ENCODE results near the gene TTR.

TTR gene

DNA sequence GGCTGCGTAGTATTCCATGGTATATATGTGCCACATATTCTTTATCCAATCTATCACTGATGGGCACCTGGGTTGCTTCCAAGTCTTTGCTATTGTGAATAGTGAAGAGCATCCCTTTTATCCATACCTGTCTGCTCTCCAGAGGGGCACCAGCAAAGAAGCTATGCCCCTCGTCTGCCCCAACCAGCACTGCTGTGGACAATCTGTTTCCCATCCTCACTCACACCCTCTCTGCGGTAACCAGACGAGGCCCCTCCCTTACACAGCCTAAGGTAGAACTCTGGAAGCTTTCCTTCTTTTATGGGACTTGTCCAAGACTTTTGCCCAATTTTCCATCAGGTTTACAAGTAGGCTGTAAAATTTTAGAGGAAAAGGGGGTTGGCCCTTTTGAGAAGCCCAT, 24.9 kb downstream of the TTR start:
- no peak for DNase-seq (ENCODE audit: low read depth)

DNA sequence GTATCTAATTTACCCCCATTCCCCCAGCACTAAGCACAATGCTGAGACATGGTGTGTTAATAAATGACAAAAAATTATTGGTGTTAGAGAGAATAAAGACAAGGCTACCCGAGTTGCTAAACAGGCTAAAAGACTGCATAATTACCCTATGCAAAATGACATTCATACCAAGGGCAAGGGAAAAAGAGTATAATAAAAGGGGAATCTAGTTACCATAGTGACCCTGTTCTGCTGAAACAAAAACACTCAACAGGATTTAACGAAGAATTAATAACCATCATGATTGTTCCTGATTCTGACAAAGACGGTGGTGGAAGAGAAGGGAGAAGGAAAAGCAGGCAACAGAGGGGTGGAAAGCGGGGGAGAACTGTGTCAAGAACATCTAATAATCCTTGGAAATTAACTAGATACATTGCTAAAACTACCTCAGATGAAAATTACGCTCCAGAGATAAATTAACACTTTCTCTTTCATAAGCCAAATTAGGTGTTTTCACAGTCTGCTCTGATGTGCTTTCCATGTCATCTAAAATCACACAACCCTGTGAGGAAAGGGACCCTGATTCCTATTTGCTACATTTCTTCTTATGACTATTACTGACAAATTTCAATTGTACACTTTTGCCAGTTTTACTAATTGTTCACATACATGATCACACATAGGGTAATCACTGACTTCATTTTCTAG, 25.5 kb downstream of the TTR start:
- no peak for DNase-seq (ENCODE audit: low read depth)

DNA sequence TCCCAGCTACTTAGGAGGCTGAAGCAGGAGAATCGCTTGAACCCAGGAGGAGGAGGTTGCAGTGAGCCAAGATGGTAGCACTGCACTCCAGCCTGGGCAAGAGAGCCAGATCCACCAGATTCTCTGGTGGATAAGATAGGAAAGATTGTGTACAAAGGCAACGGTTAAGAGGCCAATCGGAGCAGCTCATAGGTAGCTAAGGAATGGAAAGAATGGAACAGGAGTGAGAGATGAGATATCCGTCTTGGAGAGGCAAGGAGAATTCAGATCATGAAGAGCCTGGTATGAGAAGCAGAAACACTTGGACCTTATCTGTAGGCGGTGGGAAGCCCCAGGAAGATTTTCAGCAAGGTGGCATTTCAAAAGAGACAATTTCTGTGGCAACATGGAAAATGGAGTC, 27.1 kb downstream of the TTR start:
- no peak for DNase-seq (ENCODE audit: low read depth)

DNA sequence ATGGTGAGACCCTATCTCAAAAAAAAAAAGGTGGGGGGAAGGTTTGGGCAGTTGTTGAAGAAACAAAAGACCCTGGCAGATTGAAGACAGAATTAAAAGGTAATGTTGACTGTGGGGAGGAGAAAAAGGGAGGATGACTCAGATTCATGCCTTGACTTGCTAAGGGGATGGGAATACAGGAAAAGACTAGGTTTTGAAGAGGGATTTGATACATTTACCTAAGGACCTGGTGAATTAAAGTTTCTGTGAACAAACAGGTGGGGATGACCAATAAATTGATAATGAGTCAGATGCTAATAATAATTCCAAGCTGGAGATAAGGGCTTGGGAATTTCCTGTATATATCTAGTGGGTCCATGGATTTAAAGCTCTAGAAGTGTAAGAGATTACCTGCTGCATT, 27.6 kb downstream of the TTR start:
- no peak for DNase-seq (ENCODE audit: low read depth)

DNA sequence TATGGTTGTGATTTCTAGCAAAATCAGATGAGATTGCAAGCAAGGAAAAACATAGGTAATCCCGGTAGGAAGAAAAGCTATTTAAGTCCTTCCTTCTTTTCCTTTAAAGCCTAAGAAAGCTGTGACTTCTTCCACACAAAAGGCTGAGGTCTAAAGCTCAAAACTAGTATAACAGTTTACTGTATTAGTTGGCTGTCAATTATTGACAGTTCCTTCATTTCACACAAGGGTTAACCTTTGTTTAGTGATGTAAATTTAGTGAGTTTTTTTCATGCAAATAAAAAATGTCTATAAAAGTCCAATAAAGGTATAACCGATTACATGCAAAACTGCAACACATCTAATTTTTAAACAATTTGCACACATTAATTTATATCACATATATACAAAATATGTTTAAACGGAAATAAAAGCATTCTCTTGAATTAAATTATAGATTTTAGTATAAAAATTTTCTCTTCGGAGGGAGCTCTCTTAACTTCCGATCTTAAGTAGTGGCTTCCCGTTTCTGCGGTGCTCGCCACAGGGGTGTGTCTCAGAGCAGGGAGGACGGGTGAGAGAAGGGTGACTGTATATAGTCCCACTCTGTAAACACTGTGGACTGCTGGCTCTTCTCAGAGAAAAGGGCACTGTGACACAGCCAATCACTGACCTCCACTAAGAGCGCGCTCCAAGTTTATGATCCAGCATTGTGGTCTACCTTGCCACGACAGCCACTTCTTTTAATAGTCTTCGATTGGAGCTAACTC, 33.4 kb downstream of the TTR start:
- DNase-seq (ENCODE audit: low read depth) = no peak

DNA sequence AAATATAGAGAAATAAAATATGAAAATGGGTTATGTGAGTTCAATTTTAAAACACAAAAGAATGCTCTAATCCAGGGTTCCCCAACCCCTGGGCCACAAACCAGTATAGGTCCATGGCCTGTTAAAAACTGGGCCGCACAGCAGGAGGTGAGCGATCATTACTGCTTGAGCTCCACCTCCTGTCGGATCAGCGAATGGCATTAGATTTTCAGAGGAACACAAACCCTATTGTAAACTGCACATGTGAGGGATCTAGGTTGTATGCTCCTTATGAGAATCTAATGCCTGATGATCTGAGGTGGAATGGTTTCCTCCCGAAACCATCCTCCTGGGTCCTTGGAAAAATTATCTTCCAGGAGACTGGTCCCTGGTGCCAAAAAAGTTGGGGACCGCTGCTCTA, 34.7 kb downstream of the TTR start:
- DNase-seq (ENCODE audit: low read depth) = no peak

DNA sequence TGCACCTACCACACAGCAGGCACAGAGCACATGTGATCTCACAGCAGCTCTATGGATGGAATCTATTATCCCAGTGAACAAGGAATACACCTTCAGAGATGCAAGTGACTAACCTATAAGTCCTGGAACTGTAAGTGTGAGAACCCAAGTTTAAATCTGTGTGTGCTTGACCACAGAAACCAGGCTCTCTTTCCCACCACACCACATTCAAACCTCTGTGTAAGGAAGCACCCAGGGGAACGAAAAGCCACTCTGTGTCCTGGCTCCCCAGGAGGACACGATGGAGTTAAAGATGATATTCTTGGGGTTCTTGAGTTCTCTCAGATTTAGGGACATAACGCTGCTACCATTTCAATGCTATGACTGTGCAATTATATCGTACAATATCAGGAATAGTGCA, 38.9 kb downstream of the TTR start:
- no peak for DNase-seq (ENCODE audit: low read depth)

DNA sequence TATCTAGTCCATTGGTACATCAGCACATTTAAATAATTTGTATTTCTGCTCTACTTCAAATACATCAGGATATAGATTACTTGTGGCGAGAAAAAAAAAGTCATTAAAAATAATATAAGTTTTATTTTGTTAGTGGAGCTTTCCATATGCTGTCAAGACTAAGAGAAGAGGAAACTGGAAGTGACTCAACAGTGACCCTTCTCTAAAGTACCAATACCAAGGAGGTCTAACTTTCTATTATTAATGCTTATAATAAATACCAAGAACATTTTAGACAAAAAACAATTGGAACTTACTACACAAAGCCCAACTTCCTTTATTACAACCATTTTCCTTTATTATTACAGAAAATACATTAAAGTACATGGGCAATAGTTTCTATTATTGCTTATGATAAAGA, 39.8 kb downstream of the TTR start:
- DNase-seq (ENCODE audit: low read depth) = no peak

DNA sequence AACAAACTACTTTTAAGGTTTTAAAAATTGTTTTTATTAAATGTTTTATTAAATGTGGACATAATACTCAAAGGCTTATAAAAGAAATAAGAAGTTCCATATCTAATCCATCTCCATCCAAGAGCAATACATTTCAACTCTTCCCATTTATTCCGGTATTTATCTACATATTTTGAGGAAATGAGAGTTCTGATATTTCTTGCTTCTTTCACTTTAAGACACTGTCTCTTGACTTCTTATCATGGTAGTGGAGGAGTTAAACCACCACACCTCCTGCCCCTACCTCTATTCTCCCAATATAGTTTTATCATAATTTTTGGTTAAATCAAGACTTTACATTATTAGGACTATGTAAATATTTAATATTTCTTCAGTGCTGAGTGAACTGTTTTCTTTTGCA, 40.7 kb downstream of the TTR start:
- no peak for DNase-seq (ENCODE audit: low read depth)

DNA sequence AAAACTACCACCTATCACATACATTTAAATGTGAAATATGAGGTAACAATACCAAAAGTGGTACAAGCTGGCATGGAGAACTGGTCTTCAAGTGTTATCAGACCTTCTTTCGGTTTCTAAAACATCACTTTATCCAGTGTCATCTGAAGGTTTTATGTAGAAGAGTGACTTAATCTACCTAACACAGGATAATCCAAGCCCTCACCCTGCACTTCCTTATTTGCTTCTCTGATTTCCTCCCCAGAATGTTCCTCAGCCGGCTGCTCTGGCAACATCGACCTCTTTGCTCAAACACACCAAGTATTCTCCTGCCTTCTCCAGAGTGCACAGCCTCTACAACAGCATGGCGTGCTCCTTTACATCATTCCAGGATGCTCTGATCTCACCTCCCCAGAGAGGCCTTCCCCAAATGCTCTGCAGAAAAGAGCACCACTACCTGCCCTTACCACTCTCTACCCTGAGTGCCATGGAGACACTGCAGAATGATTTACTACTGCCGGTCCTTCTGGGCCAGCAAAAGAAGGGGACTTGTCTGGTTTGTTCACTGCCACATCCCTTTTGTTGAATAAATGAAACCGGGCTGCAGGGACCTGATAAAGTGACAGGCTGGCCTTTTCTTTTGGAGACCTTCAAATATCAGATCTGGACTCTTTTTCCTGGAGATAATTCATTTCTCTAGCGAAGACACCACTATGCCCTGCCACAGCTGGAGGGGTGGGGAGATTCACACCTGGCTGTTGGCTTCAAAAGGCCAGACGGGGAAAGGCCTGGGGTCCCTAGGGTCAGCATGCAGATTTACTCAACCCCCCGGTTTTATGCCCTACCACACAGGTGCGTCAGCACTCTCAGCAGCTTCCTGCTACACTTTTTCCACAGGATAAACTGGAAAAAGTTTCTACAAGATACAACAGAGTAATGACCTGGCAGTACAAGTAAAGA, 42.0 kb downstream of the TTR start:
- no peak for DNase-seq (ENCODE audit: low read depth)

DNA sequence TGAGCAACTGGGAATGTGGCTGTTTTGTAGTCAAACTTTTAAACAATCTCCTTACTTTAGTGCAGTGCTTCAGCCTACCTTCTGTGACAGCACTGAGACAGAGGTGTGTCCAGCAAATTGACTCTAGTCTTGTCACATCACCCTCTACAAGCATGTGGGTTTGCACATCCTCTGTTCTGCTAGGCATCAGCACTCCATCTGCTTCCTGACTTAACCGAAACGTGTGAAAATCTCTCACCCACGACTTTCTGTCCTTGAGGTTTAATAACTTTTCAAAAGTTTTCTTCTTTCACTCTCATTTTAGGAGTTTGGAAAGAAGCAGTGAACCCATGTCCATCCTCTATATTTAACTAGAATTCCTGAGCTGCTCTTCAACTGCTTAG, 42.6 kb downstream of the TTR start:
- no peak for DNase-seq (ENCODE audit: low read depth)

DNA sequence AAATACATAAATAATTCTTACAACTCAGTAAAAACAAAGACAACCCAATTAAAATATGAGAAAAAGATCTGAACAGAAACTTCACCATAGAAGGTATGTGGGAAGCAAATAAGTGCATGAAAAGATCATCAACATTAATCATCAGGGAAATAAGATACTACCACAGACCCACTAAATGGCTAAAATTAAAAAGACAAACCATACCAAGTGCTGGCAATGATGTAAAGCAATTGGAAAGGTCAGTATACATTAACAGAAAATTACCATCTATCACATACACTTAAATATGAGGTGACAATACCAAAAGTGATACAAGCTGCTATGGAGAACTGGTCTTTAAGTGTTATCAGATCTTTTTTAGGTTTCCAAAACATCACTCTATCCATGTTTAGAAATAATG, 44.7 kb downstream of the TTR start:
- no peak for DNase-seq (ENCODE audit: low read depth)

DNA sequence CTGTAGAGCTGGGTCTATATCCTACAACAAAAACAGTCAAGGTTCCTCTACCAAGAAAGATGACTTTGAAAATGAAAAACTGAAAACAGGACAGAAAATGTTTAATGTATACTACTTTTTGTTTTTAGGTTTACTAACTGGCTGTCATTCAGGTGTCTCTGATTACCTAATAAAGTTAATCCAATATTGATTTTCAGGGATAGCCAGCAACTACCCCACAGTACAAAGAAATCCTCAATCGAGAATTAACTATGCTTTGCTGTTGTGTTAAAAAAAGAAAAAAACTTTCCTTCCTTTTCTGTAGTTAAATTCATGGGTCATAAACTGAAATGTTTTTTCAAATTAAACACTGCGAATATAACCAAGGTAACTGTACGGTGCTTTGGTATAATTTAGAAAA, 45.8 kb downstream of the TTR start:
- DNase-seq (ENCODE audit: low read depth) = no peak

DNA sequence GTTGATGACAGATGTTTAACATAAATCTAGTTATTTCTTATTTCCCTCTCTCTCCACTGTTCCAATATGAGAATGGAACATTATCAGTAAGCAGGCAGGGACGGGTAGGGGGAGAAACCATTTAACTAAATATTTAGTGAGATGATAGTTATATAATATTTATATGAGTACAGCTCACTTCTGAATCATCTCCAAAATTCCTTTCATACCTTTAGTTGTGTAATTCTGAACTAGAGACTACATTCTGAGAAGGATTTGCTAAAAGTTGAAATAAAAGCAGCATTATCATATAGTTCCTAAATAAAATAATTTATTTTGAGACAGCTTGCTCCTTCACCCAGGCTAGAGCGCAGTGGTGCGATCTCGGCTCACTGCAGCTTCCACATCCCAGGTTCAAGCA, 51.3 kb downstream of the TTR start:
- DNase-seq (ENCODE audit: low read depth) = no peak

DNA sequence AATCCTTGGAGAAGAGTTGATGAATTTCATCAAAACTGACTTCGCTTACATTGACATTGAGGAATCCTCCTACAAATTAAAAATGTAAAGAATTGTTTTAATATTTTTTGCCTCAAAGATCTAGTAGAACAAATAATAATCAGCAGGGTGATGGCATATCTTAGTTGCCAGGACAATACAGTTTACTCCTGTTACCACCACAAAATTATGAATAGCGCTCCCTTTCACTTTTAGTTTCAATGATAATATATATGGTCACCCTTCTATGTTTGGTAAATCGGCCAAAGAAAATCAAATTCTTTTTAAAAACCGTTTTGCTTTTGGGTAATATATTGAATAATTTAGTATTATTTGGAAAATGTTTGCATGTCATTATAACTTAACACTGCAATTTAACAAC, 53.7 kb downstream of the TTR start:
- no peak for DNase-seq (ENCODE audit: low read depth)

DNA sequence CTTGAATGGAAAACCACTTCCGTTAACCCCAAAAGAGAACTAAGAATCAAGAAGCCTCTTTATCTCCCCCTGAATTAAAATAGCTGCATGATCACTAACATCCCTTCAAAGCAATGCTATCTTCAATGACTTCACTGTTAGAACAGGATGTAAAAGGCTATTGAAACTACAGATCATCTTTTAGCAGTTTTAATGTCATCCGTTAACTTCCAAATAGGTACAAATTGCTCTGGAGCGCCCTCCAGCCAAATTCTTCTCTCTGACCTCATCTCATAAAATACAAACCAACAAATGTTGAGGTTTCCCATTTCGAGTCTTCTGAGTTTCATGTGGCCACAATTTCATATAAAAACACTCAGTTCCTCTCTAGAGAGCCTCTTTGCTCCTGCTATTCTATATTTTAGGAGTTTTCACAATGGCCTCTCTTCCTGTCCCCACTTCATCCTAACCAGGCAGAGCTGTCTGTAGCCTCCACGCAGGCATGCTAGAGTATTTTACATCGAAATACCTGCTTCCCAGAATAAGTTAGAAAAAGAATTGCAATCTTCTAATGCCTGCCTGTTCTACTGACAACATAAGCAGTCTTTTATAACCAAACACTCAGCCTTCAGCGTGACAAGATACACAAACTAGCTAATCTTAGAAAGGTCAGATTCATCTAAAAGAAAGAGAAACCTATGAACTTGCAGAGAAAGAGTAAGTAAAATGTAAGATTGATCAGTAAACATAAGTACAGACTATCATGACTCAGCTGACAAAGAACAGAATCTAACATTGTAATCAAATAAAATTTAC, 54.9 kb downstream of the TTR start:
- DNase-seq (ENCODE audit: low read depth) = no peak

DNA sequence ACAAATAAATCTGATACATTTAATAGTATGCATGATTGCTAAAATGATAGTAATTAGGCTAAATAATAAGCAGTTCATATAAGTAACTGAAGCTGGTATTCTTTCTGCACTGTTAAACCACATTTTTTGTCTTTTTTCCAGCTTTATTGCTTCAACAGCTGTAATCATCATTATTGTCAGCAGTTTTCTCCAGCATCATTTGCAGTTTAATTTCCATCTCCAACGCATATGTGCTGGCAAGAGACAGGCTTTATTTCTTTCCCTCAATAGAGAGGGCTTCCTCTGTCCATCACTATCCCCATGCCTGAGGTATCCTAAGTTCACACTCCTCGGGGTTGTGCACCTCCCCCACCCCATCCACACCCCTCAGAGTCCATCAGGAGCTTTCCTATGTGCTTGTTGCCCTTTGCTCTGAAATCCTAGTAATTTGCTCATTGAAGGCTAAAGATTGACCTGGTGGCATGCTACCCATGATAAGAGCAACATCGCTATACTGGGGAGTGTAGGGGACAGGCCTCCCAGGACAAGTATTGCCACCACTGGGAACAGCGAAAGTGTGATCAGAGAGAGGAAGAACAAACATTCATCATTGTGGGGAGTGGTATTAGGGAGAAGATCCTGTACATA, 55.6 kb downstream of the TTR start:
- no peak for DNase-seq (ENCODE audit: low read depth)
